ENCODE results near the gene GYG1. TPM values are rescaled to one million over a fixed set of nuclear protein-coding genes. Genes with fewer than 3 reads are reported as not detected.
A peak's percentile ranks its signal among the peaks of the same experiment; 100 is the strongest.

The GYG1 gene
- total and polyA plus RNA-seq, 2 experiments from 2014 or later = 11.2 to 47.8 TPM

DNA sequence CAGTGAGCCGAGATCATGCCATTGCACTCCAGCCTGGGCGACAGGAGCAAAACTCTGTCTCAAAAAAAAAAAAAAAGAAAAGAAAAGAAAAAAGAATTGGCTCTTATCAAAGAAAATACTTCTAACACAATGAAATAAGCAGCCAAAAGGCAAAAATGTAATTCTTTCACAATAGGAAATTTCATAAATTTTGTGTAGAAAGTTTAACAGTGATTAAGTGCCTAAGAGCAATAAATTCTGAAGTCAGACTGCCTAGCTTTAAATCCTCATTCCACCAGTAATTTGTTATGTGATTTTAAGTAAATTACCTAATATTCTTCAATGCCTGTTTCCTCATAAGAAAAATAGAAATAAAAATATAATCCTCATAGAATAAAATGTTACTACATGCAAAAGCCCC, 70.4 kb downstream of the GYG1 start:
- H3K27ac ChIP-seq = no peak overlapping the region
- no peaks in the 10 kb centered on the region for H3K27me3 ChIP-seq
- no peak overlapping the region for H3K4me3 ChIP-seq
- H3K4me1 ChIP-seq (ENCODE audit: low read depth) = no peaks in the 10 kb centered on the region
- peak in 1 of 2 donors; percentile 49 for DNase-seq (ENCODE audit: low read depth in 1 of 2, low spot score in 1 of 2)
- no peaks in the 10 kb centered on the region for H3K9me3 ChIP-seq (ENCODE audit: low read depth)
- TF ChIP-seq, protein P1, sequence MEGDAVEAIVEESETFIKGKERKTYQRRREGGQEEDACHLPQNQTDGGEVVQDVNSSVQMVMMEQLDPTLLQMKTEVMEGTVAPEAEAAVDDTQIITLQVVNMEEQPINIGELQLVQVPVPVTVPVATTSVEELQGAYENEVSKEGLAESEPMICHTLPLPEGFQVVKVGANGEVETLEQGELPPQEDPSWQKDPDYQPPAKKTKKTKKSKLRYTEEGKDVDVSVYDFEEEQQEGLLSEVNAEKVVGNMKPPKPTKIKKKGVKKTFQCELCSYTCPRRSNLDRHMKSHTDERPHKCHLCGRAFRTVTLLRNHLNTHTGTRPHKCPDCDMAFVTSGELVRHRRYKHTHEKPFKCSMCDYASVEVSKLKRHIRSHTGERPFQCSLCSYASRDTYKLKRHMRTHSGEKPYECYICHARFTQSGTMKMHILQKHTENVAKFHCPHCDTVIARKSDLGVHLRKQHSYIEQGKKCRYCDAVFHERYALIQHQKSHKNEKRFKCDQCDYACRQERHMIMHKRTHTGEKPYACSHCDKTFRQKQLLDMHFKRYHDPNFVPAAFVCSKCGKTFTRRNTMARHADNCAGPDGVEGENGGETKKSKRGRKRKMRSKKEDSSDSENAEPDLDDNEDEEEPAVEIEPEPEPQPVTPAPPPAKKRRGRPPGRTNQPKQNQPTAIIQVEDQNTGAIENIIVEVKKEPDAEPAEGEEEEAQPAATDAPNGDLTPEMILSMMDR (IDR thresholded peaks at IDR 0.05; ENCODE audit: low read depth, low read length) = no peak
- peaks cover 58% of the 10 kb centered on the region for H3K36me3 ChIP-seq

DNA sequence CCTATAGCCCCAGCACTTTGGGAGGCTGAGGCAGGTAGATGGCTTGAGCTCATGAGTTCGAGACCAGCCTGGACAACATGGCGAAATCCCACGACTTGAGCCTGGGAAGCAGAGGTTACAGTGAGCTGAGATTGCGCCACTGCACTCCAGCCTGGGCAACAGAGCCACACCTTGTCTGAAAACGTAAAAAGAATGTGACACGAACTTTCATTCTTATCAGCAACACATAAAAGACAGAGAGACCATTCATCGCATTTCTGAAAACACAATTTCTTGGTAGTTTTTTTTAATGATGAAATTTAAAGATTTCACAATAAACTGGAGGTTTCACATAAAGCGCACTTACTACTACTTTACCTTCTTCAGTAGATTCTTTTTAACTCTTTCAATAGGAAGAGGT, 76.5 kb downstream of the GYG1 start:
- Histone ChIP-seq H3K36me3 (peaks cover 41% of the 10 kb centered on the region), H3K9me3 (ENCODE audit: low read depth) (no peaks in the 10 kb centered on the region), H3K27me3 (no peaks in the 10 kb centered on the region), H3K4me3 (no peak overlapping the region), H3K4me1 (ENCODE audit: low read depth) (no peaks in the 10 kb centered on the region), H3K27ac (no peak overlapping the region)
- TF ChIP-seq, protein P1 (IDR thresholded peaks at IDR 0.05; ENCODE audit: low read depth, low read length) = no peak
- no peak for DNase-seq (ENCODE audit: low read depth in 1 of 2, low spot score in 1 of 2)

Other genes with a start within 250 kb of the GYG1 start
- gene CPB1, start 163.7 kb upstream of the GYG1 start, total RNA-seq = not detected in 2 replicates
- not detected in 2 replicates for gene CPB1, start 163.7 kb upstream of the GYG1 start, polyA plus RNA-seq
- gene CPA3, start 126.2 kb upstream of the GYG1 start, total RNA-seq = not detected in 2 replicates
- not detected in 2 replicates for gene CPA3, start 126.2 kb upstream of the GYG1 start, polyA plus RNA-seq
- gene HLTF, start 95.0 kb downstream of the GYG1 start, total RNA-seq = 31.0 and 52.8 TPM in 2 replicates
- gene HLTF, start 95.0 kb downstream of the GYG1 start, polyA plus RNA-seq = 43.3 and 46.2 TPM in 2 replicates
- 9.5 and 13.0 TPM in 2 replicates for gene HPS3, start 138.1 kb downstream of the GYG1 start, total RNA-seq
- 12.9 and 13.3 TPM in 2 replicates for gene HPS3, start 138.1 kb downstream of the GYG1 start, polyA plus RNA-seq
- gene CP, start 230.3 kb downstream of the GYG1 start, total RNA-seq = 0.12 TPM in 1 of 2 replicates, not detected in the other
- gene CP, start 230.3 kb downstream of the GYG1 start, polyA plus RNA-seq = not detected in 2 replicates

Measured in cardiac muscle cell (in vitro differentiated cells and primary cell).